ENCODE measurements around the gene KCNN3. TPM values are rescaled to one million over a fixed set of nuclear protein-coding genes. Genes with fewer than 3 reads are reported as not detected.

Gene KCNN3
- total RNA-seq, 1 donor = not detected

DNA sequence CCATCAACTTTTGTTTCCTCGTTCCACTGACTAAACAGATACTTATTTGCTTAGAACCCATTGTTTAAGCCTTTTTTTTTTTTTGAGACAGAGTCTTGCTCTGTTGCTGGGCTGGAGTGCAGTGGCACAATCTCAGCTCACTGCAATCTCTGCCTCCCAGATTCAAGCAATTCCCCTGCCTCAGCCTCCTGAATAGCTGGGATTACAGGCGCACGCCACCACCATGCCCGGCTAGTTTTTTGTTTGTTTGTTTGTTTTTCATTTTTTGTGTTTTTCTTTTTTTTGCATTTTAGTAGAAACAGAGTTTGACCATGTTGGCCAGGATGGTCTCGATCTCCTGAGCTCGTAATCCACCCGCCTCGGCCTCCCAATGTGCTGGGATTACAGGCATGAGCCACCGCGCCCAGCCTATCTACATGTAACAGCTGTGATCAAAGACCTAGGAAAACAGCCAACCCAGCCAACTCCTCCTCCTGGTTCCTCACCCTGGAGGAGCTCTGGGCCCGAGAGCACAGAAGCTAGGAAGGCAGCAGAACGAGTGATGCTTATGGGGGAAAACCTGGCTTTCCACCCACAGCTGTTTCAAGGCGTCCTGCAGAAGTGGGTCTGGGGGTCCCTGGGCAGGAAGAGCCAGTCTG is 32.9 kb downstream of the KCNN3 start:
- TF ChIP-seq, protein P1, sequence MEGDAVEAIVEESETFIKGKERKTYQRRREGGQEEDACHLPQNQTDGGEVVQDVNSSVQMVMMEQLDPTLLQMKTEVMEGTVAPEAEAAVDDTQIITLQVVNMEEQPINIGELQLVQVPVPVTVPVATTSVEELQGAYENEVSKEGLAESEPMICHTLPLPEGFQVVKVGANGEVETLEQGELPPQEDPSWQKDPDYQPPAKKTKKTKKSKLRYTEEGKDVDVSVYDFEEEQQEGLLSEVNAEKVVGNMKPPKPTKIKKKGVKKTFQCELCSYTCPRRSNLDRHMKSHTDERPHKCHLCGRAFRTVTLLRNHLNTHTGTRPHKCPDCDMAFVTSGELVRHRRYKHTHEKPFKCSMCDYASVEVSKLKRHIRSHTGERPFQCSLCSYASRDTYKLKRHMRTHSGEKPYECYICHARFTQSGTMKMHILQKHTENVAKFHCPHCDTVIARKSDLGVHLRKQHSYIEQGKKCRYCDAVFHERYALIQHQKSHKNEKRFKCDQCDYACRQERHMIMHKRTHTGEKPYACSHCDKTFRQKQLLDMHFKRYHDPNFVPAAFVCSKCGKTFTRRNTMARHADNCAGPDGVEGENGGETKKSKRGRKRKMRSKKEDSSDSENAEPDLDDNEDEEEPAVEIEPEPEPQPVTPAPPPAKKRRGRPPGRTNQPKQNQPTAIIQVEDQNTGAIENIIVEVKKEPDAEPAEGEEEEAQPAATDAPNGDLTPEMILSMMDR (IDR thresholded peaks at IDR 0.05; ENCODE audit: insufficient read depth, low read depth, low read length) = no peak
- H3K4me3 ChIP-seq (ENCODE audit: low read depth, low read length) = no peak overlapping the region
- peak; percentile 19 for DNase-seq (ENCODE audit: low read depth)

DNA sequence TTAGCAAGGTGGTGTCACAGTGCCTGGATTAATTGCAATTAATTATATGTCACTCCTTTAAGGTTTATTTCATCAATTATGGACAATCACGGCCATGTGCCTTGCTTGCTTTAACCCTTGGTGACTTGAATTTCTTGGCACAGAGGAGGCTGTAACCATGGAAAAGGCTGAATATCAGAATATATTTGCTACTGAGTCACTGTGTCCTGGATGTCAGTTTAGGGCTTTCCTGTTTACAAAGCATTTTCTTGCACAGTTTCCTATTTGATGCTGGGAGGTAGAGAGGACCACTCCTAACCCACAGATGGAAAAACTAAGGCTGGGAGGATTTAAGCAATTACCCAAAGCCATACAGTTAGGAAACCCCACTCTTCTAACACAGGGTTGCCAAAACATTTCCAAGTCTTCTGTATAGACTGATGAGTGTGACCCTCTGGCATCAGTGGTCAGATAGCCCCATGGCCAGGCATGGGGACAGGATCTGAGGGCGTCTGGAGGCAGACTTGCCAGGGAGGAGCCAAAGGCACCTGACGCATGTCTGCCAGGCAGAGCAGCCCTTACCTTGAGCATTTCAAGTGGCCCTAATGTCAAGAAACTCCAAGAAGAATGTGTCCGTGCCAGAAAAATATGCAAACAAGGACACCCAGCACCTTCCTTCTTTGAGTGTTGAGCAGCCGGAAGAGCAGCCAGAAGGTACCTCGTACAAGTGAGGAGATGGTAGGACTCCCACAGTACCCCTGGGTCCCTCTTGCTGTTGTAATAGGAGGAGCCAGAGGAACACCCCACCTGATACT is 34.4 kb downstream of the KCNN3 start:
- no peak overlapping the region for H3K4me3 ChIP-seq (ENCODE audit: low read depth, low read length)
- TF ChIP-seq, protein P1 (IDR thresholded peaks at IDR 0.05; ENCODE audit: insufficient read depth, low read depth, low read length) = no peak
- DNase-seq (ENCODE audit: low read depth) = no peak

DNA sequence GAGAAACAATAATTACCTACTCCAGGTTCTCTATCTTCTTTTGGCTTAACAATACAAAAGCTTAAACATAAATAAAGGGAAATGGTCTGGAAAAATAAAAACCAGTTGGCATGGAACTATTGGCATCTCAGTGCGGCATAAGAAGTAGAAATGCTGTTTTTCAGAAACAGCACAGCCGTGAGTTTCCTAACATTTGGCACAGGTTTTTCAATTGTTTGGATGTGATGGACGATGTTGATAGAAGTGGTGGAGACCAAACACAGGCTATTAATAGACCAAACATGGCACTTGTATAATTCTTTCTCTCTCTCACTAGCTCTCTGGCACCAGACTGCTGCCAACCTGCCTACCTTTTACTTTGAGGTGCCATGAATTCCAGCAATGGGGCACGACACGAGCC is 36.2 kb downstream of the KCNN3 start:
- DNase-seq (ENCODE audit: low read depth) = no peak
- TF ChIP-seq, protein P1 (IDR thresholded peaks at IDR 0.05; ENCODE audit: insufficient read depth, low read depth, low read length) = no peak
- no peak overlapping the region for H3K4me3 ChIP-seq (ENCODE audit: low read depth, low read length)

DNA sequence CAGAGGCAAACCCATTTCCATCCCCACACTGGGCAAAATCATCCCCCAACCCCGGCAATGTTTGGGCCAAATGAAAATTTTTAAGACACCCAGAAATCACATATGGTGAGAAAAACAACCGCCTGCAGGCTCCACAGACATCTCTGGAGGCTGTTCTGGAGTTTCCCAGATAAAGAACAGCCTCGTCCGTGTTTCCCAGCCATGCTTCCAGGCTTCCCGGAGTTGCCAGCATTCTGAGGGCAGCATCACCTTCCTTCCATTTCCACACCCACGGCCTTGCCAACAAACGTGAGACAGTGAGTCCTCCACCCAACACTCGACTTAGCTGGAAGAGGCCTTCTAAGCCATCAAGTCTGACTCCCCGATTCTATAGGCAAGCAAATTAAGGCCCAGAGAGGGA is 36.9 kb downstream of the KCNN3 start:
- no peak for DNase-seq (ENCODE audit: low read depth)
- no peak overlapping the region for H3K4me3 ChIP-seq (ENCODE audit: low read depth, low read length)
- TF ChIP-seq, protein P1 (IDR thresholded peaks at IDR 0.05; ENCODE audit: insufficient read depth, low read depth, low read length) = no peak

DNA sequence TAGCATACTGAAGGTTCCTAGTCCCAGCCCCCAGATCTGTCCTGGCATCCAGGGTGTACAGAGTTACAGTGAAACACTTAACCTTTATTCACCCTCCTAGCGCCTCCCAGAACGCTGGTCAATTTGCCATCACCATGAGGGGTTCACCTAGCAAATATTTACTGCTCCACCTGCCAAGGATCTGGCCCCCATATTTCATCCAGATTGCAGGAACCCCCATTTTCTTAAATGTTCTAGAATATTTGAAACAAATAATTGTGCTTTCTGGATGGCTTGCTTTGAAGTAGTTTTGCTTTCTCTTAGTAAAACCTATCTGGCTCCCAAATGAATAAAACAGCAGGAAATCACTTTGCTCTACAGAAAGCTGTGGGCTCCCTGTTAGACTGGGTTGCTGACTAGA is 37.7 kb downstream of the KCNN3 start:
- DNase-seq (ENCODE audit: low read depth) = no peak
- TF ChIP-seq, protein P1 (IDR thresholded peaks at IDR 0.05; ENCODE audit: insufficient read depth, low read depth, low read length) = no peak
- H3K4me3 ChIP-seq (ENCODE audit: low read depth, low read length) = no peak overlapping the region

DNA sequence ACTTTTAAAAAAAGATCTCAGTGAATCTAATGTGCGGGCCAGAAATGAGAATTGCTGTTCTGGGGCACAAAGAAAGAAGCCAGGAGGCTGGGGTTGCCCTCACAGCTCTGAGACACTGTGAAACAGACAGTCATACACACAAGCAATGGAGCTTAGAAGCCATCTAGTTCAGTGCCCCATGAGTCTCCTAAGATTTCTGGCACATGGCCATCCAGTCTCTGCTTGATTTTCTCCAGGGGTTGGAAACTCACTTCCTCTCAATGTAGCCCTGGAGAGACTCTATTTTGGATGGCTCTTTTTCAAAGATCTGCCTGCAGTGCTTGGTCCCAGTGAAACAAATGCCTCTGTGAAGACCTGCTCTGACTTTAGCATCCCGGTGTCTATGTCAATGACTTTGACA is 38.6 kb downstream of the KCNN3 start:
- TF ChIP-seq, protein P1 (IDR thresholded peaks at IDR 0.05; ENCODE audit: insufficient read depth, low read depth, low read length) = no peak
- no peak for DNase-seq (ENCODE audit: low read depth)
- H3K4me3 ChIP-seq (ENCODE audit: low read depth, low read length) = no peak overlapping the region
